HG03045 (cell line): Measurements from ENCODE around the gene CXCR4.

ENCODE experiments used
- ATAC-seq: cut with Tn5 transposase; IDR thresholded peaks from one replicate; pipeline ENCODE4 v1.9.1; 2021; ENCODE audit warnings: mild to moderate bottlenecking, moderate library complexity; ENCODE audit not compliant: unreplicated experiment

CXCR4 gene

DNA sequence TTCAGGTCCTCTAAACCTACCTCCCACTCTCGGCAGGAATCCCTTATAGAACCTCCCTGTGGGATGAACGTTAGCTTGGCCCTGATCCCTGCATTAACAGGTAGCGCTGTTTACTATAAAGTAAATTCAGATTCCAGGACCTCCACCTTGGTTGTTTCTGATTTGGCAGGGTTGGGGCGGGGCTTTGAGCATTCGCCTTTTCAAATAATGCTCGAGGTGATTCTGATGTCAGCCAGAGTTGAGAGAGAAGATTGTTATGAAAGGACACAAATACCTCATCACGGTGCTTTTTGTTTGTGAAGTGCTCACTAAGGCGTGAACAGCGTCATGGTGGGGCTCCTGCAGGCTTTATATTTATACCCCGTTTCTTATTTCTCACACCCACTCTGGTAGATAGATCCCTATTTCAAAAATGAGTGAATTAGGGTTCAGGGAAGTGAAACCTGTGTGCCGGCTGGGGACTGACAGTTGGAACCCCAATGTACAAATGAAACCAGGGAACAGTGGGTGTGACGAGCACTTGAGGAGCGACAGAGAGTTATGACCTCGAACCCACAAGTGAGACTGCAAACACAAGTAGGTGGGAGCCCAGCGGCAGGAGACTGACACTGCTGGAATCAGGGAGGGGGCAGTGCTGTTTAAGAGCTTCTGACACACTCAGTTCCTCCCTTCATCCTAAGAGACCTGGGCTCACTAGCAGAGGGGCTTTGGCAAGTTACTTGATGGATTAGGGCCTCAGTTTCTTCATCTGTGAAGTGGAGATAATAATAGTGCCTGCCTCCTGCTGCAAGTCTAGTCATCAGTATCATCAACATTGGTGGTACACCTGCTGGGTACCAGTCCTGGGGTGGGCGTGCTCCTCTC lies 14.2 kb upstream of the CXCR4 start:
- peak; percentile 66 for ATAC-seq

DNA sequence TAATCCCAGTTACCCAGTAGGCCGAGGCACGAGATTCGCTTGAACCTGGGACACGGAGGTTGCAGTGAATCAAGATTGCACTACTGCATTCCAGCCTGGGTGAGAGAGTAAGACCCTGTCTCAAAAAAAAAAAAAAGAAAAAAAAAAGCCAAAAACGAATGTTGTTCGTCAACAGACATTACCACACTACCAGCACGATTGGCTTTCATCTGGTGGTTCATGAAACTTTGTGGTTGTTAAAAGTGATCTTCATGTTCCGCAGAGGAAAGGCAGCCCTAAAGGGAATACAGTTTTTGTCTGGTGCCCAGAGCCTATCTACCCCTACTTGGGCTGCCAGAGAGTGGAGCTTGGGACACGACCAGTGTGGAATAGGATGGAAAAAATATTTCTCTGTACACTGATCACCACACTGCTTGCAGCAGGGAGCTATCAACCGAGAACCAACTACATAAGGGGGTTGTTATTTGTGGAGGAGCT lies 13.6 kb upstream of the CXCR4 start:
- ATAC-seq: no peak

DNA sequence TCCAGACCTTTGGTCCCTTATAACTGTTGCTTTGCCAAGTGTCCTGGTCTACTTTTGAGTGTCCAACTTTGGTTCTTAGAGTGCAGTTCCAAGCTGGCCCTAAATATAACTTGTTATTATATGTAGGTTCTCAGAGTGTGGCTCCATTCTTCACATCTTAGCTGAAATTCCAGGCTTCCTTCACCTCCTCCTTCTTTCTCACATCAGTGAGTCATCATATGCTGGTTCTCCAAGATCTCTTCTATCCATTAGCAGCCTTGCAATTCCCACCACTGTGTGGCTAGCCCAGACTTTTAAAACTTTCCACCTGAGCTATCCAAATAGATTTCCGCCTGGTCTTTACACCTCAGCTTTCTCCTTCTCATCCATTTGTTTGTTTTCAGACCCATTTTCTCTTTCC lies 12.6 kb upstream of the CXCR4 start:
- ATAC-seq: no peak

DNA sequence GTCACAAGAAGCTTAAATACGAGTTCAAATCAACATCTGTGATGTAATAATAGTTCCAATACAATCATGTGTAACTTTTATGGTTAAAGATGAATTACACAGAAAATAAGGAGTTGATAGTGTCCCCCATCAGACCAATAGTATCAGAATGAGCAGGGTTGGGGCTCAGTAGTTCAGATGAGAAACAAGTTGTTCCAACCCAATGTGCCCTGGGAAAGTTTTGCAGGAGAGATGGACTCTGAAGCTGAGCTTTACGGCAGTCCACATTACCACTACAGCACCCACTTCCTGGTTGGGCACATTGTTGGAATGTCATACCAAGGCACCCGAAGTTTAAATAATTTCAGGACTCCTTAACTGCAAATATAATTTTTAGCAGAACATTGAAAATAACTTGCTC lies 12.1 kb upstream of the CXCR4 start:
- ATAC-seq: no peak

DNA sequence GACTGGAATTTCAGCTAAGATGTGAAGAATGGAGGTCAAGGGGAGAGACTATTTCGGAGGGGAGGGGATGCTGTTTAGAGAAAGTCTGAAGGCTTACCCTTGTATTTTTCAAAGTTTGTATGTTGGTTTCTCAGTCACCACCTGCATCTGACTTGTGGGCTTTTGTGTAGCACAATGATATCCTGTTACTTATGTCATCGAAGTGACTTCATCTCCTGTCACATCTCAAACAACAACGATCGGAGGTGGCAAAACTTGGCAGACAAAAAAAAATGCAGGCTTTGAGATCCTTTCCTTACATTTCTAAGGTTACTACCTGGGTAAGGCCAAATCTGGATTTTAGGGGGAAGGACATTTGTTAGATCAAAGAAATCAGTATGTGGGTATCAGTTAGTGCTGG lies 11.7 kb upstream of the CXCR4 start:
- no peak for ATAC-seq

DNA sequence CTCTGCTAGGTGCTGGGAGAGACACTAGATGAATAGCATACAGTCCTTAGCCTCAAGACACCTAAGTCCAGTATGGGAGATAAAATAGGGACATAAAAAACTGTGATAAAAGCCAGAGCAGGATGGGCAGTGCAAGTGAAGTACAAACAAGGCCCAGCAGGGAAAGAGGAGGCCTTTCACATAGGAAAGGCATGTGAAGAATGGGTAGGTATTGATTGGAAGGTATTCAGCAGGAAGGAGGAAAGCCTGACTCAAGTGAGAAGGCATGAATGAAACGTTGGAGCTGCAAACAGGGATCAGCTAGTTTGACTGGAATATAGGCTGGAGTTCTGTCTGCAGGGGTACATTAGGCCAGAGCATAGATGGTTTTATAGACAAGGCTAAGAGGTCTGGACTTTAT lies 11.0 kb upstream of the CXCR4 start:
- no peak for ATAC-seq

DNA sequence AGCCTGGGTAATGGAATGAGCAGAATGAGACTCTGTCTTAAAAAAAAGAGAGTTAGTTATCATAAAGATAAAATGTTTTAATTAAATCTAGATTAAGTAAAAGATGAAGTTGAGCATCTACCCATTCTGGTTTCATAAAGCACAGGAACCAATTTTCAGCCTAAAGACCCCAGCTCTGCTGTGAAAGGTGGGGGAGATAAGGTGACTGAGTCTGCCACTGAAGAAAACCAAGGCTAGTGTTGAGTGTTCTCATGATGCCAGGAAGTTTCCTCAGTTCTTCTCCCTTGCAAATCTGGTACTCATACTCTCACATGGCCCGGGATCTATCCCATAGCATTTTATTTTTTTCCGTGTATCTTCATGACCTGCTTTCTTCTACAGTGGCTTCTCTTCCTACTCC lies 10.4 kb upstream of the CXCR4 start:
- no peak for ATAC-seq

DNA sequence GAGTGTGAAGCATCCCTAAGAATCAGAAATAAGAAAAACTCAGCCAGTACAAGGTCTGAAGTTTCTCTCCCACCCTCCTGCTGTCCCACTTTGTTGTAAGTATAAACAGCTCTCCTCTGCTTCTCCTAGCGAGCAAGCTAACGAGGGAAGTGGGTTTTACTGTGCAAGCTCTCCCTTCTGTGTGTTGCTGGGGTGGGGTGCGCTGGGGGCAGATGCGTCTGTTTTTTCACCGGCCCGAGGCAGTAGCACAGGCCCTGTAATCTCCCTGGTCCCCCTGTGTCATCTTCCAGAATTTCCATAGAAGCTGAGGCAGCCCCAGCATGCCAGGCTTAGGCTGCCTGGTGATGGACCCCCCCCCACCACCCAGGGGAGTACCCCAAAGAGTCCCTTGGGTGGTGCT lies 9.4 kb upstream of the CXCR4 start:
- ATAC-seq: no peak

DNA sequence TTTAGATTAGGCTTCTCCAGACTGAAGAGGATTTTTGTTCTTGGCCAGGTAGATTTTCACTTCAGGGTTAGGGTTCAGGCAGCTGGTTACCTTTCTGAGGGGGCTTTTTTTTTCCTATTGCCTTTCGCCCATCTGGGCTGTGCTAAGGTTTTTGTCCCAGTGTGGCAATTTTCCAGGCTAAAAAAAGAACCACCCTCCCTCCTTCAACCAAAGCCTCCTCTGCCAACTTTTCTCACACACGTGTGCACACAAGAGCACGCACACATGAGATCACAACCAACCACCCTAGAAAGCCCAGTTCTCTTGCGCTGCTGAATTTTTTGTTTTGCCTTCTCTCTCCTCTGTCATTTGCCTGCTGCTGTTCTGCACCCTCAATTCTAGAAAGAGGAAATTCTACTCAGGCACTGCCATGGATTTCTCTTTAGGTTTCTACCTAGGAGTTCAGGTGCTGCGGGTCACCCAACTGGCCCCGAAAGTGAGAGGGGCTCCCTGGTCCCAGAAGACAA lies 8.5 kb upstream of the CXCR4 start:
- ATAC-seq: no peak

DNA sequence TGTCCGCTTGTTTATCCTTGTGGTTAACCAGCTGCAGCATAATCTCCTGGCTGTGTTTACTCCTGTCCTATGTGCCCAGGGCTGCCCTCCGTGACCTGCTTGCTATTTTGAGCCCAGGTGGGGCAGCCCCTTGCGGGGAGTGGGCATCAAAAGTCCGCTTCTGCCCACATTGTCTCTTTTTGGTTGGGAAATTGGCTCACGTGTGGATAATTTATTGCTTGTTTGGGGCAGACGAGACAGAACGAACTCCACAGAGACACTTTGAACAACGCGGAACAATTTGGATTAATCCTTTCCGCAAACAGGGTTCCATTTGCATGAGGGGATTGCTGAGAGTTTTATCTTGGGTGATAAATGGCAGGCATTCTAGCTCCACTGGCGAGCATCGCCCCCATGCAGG lies 8.1 kb upstream of the CXCR4 start:
- no peak for ATAC-seq

DNA sequence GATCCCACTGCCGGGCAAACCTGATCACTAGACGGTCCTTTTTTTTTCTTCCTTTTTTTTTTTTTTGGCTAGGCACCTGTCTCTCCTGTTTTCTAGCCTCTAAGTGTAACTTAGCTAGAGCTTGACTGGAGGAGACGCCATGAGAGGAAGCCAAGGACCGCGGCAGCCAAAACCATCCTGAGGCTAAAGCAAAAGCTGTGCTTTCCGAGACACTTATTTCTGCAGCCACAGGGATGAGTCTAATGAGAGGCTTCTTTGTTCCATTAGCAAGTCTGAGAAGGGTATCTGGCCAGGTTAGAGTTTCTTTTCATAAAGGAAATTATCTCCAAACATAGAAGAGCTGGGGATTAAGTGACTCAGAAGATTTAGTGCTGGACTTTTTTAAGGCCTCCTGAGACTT lies 7.3 kb upstream of the CXCR4 start:
- ATAC-seq: no peak

DNA sequence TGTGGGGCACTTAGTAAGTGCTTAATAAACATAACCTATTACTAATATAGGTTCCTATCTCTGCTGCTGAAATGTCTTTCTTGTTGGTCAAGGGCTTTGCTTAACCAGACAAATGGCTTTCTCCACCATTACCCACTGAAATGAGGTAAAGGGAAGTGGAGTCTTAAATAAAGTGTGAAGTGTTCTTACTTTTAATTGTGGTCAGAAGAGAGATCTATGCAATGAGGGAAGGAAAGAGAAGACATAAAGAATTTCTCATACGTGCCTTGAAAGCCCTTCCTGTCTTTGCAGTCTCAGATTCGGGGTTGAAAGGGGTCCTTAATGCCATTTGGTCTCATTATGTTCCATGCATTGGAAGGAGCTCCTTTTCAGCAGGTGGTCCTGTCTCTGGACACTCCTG lies 6.9 kb upstream of the CXCR4 start:
- no peak for ATAC-seq

DNA sequence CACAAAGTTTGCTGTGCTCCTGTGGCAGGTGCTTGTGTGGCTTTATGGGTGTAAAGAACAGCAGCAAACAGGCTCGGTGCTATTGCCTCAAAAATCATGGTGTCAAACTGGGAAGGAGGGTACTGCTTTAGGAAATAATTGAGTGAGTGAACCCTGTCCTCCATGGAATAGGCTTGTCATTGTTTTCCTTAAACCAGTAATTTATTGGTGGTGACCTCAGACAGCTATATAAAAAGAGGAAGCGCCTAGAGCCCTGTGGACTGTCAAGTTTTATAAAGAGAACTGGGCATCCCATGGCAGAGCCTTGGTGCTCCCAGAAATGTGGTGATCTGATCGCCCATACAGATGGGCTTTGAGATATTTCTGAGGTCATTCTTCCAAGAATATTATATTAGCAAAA lies 4.7 kb upstream of the CXCR4 start:
- ATAC-seq: no peak

DNA sequence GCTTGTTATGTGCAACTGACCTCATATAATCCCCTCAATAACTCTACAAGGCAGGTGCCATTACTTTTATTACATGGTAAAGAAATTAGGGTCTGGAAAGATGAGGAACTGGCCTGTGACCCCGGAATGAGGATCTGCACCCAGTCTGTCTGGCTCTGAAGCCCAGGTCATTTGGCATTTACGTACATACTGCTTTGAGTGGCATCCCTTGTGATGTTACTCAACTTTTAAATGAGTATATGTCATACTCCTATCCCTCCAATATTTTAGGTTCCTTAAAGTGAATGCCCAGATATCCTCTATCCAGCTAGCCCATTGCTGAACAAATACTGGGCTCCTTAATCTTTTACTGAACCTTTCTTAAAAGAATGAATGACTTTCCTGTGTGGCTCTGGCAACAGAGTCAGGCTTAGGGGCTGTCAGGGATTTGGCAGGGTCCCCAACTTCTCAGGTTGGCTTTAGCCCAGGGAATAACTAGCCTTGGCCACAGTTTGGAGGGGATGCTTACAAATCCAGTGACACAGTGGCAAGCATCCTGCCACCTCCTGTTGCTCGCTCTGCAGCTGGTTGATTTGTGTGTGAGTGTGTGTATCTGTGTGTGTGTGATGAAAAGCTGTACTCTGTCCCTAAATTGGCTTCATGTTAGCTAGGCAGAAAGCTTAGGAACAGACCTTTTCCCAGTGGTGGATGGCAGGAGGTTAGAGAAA lies 3.4 kb upstream of the CXCR4 start:
- no peak for ATAC-seq

DNA sequence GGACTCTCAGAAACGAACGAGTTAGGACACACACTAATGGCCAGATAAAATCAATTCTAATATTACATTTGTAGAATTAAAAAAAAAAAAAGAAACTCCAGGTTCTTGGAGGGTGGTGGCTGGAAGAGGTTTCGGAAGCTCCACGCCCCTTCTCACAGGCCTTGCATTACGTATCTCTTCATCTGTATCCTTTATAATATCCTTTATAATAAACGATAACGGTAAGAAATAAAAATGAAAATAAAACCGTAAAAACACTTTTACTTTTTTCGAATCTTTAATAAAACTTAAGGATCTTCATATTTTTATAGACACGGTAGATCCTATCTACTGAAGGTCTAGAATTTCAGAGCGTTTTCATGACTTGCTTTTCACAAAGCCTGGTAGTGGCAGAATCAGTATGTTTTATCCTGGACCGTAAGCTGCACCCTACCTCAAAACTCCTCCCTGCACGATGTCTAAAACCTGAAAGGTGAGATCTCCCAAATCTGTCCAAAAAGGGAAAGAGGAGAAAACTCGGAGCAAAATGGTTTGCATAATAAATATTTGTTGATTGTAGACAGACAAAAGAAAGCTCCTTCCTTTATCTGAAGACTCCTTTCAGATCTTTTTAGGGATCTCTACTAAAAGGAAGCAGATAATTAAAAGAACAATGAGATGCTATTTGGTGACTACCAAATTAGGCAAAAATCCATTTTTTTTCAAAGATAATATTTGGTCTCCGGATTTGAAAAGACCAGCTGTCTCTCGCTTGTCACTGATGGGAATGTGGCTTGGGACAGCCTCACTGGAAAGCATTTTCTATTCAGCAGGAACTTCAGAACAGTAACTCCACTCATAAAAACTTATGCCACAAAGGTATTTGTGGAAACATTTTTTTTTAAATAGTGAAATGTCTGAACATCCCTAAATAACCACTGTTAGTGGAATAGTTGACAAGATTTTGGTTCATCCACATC lies 2.0 kb upstream of the CXCR4 start:
- no peak for ATAC-seq

DNA sequence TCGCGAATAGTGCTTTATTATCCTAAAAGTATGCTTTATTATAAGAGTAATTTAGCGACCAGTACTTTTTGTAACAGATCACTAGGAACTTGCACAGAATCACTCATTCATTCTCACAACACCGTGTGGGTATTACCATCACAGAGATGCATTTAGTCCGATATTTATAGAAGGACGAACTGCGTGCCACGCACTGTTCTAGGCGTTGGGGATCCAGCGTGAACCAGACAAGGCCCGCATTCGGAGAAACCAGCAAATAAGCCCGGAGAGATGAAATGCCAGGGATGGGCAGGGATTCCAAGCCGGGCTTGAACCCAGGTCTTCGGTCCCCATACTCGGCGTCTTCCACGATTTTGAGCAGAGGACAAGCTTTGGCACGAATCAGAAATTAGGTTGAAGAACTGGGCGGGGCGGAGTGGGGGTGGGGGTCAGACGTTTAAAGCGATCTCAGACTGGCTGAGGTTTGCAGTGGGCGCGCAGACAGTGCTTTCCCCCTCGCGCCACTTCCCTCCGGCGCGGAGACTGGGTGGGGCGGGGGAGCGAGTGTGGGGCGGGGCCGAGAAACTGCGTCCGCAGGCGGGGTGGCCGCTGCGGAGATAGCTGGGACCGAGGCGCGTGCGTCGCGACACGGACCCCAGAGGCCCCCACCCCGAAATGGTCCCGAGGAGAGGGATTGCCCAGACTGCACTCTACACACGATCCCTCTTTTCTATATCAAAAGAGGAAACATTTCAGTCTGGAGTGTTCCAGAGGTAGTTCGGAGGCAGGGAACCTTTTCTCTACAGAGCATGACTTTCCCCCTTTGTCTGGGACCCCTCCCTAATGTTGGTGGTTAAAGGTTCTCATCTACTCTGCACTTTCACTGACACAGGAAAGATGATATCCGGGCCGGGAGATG lies 1.1 kb upstream of the CXCR4 start:
- ATAC-seq: no peak

DNA sequence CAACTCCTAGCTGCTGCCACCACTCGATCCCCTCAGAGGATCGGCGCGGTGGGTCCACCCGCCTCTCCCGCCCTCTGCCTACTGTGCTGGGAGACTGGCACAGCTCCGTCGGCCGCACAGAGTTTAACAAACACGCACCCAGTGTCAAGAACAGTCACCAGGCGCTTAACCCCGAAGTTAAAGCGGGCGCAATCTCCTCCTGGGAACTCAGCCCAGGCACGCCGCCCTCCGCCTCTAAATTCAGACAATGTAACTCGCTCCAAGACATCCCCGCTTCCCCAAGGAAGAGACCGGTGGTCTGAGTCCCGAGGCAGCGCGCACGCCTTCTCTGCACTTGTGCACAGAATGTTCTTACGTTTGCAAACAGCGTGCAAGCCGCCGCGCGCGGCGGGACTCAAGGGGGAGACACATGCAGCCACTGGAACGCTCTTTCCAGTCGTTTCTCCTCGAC lies 533 bp downstream of the CXCR4 start:
- peak; percentile 24 for ATAC-seq

DNA sequence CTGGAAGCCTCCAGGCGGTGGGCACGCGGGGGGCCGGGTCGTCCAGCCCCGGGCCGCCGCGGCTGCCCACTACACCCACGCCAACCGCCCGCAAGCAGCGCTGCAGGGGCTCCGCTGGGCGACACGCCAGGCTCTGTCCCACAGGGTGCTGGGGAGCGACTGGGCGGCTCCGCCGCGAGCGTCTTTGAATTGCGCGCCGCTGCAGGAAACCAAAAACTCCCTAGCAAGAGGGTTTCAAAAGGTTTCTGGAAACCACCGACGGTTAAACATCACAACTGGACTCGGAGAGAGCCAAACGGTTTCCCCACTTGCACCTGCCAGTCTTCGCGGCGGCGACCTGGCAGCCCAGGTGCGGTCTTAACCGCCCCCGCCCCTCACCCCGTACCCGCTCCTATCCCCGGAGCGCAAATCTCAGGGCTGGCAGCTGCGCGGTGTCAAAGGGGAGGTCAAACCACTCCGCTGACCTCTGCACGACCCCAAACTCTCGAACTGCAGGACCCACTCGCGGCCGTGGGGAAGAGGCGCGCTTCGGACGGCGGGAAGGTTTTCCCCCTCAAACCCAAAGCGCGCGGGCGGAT lies 1.0 kb downstream of the CXCR4 start:
- peak; percentile 46 for ATAC-seq

DNA sequence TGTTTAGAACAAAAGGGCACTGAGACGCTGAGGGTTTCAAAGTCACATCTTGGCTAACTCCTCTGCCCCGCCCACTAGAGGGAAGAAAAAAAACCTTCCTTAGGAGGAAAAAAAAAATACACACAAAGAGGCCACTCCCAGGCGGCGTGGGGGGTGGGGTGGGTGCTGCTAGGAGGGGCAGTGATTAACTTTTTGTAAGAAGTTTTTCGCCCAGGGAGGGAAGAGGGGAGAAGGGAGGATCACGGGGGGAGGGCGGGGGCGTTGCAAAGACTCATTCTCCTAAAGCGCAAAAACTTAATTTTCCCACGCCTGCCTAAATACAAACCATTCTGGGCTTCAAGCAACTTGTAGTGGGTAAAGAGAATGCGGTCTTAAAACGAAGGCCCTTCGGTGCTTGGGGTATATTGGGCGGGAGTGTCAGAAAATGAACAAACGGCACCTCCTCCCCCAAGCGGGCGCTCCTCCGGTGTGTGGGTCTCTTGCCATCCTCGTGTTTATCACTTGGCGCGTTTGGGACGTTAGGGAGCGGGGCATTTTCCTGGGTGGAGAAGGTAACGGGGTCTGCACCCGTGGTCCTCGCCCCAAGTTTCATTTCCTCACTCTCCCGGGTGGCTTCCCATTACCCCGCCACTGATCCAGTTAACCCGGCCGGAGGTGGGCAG lies 1.7 kb downstream of the CXCR4 start:
- ATAC-seq: no peak
